Skin epidermis (tissue), 12 donors: ENCODE measurements around the gene RD3L.

Source experiments
- H3K27ac ChIP-seq, 21 experiments: fragments of 200-600 bp; sonication (generic) in 11 of 21; one replicate each; pipeline ENCODE4 v1.5.0; 2020; ENCODE audit warnings: mild to moderate bottlenecking in 3 of 21, inconsistent platforms in 2 of 21, moderate library complexity in 2 of 21
- H3K4me3 ChIP-seq, 7 experiments: fragments of 200-600 bp; sonication (generic) in 2 of 7; one replicate each; pipeline ENCODE4 v1.5.0; 2020; ENCODE audit warnings: inconsistent platforms in 2 of 7, mild to moderate bottlenecking in 2 of 7, moderate library complexity in 1 of 7

RD3L gene

GRCh38 chr14:103898204-103898603 lies 44.1 kb downstream of the RD3L start:
- H3K27ac ChIP-seq, result no peak overlapping the region
- no peak overlapping the region for H3K4me3 ChIP-seq

- Histone ChIP-seq H3K27ac (no peak overlapping the region), H3K4me3 (no peak overlapping the region)
Observed at GRCh38 chr14:103897075-103897947, 45.0 kb downstream of the RD3L start.

- no peak overlapping the region for H3K27ac ChIP-seq
- H3K4me3 ChIP-seq, result no peak overlapping the region
Observed at GRCh38 chr14:103896578-103896977, 45.8 kb downstream of the RD3L start.

- Histone ChIP-seq H3K4me3 (no peak overlapping the region), H3K27ac (no peak overlapping the region)
Observed at GRCh38 chr14:103894723-103895059, 47.6 kb downstream of the RD3L start.

GRCh38 chr14:103894034-103894722 lies 48.2 kb downstream of the RD3L start:
- no peak overlapping the region for H3K27ac ChIP-seq
- H3K4me3 ChIP-seq, result no peak overlapping the region

GRCh38 chr14:103892247-103892646 lies 50.1 kb downstream of the RD3L start:
- Histone ChIP-seq H3K4me3 (no peak overlapping the region), H3K27ac (no peak overlapping the region)

GRCh38 chr14:103891667-103892215 lies 50.6 kb downstream of the RD3L start:
- H3K4me3 ChIP-seq, result no peak overlapping the region
- no peak overlapping the region for H3K27ac ChIP-seq

- no peak overlapping the region for H3K4me3 ChIP-seq
- peak overlapping the region in 2 of 21 experiments; percentile 29 to 44 for H3K27ac ChIP-seq
Observed at GRCh38 chr14:103890821-103891666, 51.3 kb downstream of the RD3L start.
